Suprapubic skin (tissue), 3 donors: ENCODE results near the gene ZNF584.

Source experiments
- CTCF ChIP-seq, 2 donors: fragments of 200-600 bp in 1 of 2; fragments of 450-650 bp in 1 of 2; sonication (generic) in 1 of 2; IDR thresholded peaks; one replicate each; pipeline ENCODE4 v1.5.1; 2016 to 2019; ENCODE audit warnings: antibody characterized with exemption in 2 of 2, mild to moderate bottlenecking in 1 of 2, moderate library complexity in 1 of 2
- EP300 ChIP-seq: sonication (generic); formaldehyde crosslinking; IDR thresholded peaks from one replicate; pipeline ENCODE4 v1.6.1; 2017; ENCODE audit warnings: antibody characterized with exemption
- POLR2A ChIP-seq, 2 donors: fragments of 450-650 bp; IDR thresholded peaks; one replicate each; pipeline ENCODE4 v1.6.1; 2017; ENCODE audit warnings: antibody characterized with exemption in 2 of 2, mild to moderate bottlenecking in 2 of 2, moderate library complexity in 2 of 2

- TF ChIP-seq POLR2A (IDR thresholded peaks at IDR 0.05) (no peak), CTCF (IDR thresholded peaks at IDR 0.05) (no peak), EP300 (no peak)
Measured at GRCh38 chr19:58416604-58417003, 8.2 kb downstream of the ZNF584 start.
